GDM1 (cell line): ENCODE data around the gene CYP24A1.

Experiments
- DNase-seq: peaks from one replicate; lab custom pipeline; 2025; lab: John Stamatoyannopoulos, UW

The CYP24A1 gene

DNA sequence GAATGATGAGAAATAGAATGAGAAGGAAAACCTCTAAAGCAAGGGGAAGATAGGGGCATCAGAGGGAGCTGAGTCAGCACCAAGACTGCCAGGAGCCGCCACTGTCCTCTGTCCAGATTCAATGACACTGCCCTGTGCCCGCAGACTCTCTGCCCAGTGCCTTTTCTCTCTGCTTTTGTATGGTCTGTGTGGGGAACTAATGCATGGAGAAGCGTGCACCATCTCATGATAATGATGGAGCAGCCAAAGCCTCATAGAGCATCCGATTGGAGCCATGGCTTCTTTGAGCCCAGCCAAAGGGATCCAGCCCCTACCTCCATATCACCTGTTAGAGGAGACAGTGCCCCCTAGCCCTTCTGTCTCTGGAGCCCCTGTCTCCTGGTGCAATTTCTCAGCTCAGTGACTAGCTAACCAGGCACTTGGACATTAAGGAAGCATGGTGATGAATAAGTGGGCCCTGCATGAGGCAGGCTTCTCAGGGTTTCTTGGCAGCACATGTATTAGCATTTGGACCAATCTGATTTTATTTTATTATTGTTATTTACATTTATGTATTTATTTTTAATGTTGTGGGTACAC is 27.6 kb upstream of the CYP24A1 start:
- DNase-seq: no peak

DNA sequence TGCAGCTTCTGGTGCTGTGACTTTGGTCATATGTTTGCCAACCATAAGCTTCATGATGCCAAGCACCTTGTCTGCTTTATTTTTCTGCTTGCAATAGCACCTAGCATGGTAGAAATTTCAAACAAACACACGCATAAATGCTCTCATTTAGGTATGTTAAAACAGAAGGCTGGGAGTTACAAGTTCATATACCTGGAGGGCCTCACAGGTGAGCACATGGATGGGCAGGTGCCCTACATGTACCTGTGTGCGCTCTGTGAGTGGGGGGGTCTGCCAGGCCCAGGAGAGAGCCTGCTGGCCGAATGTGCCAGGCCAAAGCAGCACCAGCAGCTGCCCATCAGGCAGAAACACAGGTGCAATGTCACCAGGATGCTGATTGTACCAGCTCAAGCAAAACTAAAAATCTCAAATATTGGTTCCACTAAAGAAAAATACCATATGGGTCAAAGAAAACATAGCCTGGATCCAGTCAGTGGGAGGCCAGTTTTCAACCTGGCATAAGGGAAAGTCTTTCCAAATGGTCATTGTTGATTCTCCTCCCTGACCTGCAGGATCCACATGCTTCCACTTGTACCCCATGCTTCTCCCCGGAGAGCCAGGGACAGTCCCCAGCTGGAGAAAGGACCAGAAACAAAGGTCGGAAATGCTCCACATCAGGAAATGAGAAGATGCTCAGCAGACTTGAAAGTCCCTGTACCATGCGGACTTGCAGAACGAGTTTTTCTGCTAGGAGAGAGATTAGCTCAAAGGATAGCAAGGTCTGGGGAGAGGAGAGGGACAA is 26.9 kb upstream of the CYP24A1 start:
- DNase-seq: no peak

- peak; percentile 56 for DNase-seq
Observed at GRCh38 chr20:54199721-54200176, 26.0 kb upstream of the CYP24A1 start.

DNA sequence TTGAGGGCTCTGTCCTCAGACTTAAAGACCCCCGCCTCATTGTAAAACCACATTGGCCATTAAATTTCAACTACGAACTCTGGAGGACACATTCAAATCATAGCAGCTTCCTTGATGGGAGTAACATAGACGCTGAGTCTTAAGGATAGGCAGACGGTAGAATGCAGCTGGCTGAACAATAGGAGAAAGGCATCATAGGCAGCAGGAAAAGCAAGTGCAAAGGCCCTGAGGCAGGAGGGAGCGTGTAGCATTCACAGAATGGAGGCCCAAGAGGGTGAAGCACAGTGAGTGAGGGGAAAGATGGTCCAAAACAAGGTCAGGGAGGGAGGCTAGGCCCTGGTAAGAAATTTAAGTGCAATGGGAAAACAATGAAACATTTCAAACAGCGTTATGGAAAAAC is 25.5 kb upstream of the CYP24A1 start:
- DNase-seq: no peak

- no peak for DNase-seq
Observed at GRCh38 chr20:54197621-54198604, 24.1 kb upstream of the CYP24A1 start.

- no peak for DNase-seq
Observed at GRCh38 chr20:54195483-54196472, 22.0 kb upstream of the CYP24A1 start.

DNA sequence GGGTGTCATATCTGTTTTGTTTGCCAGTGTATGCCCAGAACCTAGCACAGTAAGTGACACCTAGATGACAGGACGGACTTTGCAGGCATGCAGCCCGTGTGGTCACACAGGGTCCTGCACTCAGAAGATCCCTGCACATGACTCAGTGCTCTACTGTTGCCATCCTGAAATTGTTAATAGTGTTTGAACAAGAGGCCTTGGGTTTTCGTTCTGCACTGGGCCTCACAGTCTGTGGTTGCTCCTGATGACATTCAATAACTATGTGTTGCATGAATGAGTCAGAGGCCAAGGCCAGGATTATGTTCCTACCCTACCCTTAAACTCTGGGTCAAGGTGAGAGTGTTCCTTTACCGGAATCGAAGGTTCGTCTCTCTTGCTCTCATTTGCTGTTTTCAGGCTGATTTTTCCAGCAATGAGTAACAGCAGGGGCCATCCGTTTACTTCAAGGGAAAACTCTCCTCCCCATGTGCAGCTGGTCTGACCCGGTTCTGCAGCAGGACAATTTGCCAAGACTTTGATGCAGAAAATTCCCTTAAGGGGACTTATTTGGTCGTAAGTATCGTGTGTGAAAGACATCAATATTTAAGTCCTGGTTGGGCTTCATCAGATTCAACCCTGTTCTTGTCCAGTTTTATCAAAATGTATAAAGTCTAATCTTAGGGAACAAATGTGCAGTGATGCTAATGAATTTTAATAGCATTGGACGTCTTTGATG is 21.1 kb upstream of the CYP24A1 start:
- DNase-seq: no peak

DNA sequence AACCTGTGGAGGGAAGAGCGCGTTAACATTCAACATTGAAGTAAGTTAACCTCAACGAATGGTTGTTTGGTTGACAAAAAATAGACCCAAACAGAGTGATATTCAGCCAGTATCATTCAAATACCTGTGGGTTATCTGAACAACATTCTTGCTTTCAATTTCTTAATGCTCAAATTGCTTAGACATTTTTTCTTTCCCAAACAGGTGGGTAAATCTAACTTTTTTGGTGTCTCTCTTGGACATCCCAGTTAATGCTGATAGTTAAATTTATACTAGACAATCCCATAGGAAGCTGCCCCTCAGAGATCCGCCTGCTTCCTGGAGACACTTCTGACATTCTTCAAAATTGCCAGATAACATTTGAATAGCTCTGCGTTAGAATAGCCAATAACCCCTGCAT is 20.0 kb upstream of the CYP24A1 start:
- DNase-seq: no peak

GRCh38 chr20:54190217-54190616 is 16.4 kb upstream of the CYP24A1 start:
- no peak for DNase-seq

DNA sequence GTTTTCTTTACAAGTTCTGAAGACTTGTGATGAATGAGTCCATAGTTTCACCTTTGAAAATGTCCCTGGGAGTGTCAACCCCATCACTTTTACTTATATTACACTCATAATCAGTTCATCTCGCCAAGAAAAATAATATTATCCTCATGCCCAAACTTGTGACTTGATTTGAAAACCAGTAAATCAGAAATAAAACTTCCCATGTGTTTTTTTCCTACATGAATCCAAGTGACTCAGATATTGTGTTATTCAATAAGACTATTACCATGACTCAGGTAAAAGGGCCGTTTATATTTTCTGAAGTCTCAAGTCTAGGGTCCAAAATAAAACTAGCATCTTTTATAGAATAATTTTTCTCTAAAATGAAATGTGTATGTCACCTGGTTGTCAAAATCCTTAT is 15.8 kb upstream of the CYP24A1 start:
- DNase-seq: no peak

DNA sequence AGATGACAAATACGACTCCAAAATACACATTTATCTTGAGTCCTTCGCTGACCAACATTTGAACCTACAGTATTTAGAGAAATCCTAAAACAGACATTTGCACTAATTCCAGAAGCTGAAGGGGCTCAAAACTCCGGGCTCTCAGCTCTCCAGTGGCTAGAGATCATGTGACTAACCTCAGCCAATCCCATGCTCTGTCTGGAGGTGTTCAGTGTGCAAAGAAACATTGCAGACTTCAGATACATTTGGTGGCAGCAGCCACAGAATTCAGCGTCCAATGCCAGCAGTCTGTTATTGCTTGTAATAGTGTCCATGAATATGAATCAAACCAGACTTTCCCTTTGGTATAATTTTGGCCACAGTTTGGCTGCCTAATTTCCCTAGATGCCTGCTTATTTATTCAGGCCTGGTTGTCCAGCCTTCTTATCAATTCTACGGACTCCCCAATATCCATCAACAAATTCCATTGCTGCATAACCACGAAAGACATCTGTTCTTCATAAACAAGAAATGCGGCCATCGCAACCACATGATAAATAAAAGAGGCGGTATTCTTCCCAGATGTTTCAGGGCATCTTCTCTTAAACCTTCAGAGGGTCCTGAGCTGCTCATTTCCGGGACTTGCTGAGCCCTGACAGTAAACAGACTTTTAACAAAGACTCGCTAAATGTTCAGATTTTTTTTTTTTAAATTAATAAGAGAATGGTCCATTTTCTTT is 14.5 kb upstream of the CYP24A1 start:
- no peak for DNase-seq

DNA sequence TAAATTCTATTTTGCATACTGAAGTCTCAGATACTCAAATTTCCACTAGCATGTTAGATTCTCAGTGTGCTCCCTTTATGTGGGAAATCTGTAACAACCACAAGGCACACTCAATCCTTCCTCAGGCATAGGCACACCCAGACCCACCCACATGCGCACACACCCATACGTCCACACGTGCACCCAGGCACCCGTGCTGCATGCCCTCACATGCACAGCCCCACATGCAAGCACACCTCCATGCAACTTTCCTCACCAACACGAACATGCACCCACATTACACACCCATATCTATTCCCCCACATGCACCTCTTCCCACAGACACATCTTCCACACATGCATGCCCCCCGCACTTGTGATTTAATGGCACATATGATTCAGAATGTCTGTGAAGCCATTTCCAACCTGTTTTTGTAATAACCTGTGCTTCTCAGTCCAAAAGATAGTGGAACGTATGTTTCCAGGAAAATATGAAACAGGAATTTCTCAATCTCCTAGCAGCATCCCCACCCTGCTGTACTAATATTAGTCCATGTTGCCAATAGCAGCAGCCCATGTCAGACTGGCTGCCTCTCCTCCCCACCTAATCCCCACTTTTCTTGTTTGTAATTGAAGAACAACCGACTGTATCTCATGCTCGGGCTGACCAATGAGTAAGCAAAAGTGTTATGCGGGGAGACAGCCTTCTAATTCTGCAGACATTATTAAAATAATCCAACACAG is 11.3 kb upstream of the CYP24A1 start:
- no peak for DNase-seq

DNA sequence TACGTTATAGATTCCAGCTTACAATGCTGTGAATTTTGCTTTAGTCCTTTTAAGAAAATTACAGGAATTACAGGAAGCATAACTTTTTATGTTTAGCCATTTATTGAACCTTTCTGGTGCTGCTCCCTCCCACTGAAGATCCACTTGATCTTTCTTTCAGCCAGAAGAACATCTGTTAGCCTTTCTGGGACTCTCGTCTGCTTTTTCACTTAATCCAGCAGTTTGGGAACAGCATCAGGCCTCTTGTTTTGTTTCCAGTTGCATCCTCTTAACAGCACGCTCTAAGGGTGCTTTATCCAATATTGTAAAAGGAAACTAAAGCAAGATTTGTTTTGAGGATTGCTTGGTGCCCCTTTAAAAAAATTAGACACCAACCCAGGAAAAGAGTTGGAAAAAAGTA is 10.3 kb upstream of the CYP24A1 start:
- no peak for DNase-seq

GRCh38 chr20:54180931-54181330 is 7.1 kb upstream of the CYP24A1 start:
- no peak for DNase-seq

- DNase-seq: no peak
Observed at GRCh38 chr20:54179946-54180345, 6.2 kb upstream of the CYP24A1 start.

GRCh38 chr20:54178256-54178655 is 4.5 kb upstream of the CYP24A1 start:
- no peak for DNase-seq

DNA sequence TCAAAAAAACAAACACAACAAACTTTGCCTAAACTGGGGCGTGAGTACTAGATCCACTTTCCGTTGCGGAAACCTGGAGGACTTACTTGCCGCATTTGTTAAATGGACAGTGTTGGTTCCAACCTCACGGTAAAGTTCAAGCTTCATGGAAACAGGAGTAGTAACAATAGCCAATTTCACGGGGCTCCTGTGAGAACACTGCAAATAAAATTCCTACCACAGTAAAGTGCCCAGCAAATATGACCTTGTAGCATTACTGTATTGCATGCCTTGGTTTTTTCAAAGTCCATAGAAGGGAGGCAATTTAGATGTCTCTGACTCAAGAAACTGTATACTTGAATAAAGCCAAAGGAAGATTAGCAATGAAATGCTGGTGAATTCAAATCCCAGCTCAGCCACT is 3.6 kb upstream of the CYP24A1 start:
- no peak for DNase-seq

DNA sequence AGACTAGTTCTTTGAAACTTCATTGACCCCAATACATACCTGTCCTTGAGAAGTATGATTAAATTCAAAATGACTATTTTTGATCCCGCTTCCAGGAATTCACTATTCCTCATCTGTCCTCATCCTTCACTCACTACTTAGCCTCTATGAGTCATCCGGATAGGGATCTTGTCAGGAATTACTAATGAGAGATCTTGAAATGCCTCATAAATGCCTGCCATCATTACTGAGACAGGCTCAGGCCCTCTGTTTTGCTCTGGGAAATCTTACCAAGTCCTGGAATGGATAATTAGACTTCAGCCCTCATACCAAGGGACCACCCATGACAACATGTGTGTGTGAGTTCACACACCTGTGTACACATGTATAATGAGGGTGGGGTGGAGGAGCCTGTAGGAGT is 2.8 kb upstream of the CYP24A1 start:
- DNase-seq: no peak

DNA sequence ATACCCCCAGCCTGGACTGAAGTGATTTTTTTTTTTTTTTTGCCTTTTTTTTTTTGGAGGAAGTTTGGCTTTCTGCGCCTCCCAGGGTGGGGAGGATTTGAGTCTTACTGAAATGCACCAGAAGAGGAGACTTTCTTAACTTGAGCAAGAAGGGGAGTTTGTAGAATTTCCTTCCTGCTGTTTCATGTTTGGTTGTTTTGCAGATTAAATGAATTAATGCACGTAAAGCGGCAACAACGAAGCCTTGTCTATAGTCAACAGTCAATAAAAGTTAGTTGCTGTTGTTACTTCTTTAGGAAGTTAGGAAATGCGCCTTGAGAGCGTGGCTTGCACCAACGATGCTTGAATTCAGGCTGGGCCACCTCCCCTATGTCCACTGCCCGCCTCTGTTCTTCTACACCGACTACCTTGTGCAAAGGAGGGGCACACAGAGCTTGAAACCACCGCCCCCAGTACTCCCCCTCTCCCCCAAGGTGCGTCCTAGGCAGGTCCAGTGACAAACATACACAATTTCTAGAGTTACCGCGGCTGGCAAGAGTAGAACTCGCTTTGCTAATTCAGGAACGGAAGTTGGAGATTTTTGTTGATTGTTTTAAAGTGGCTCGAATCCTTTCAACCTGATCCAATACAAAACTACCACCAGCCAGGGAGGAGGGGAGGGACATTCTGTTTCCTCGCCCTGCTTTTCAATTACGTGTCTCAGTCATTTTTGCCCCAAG is 830 bp upstream of the CYP24A1 start:
- no peak for DNase-seq
